ENCODE data around the gene LHFPL4. TPM values are rescaled to one million over a fixed set of nuclear protein-coding genes. Genes with fewer than 3 reads are reported as not detected.
"Not testable (repeated sequence)": the region's sequence is repeated elsewhere in the genome, so short reads cannot be mapped to it uniquely, and the experiment has no call there.

Gene LHFPL4
- not detected for total RNA-seq
- 0.02 TPM for polyA plus RNA-seq
- long read RNA-seq, donor 1, partial matches to known transcripts: 0 of 1 reads
- long read RNA-seq, donor 1, other reads (novel, unspliced or antisense): 1 of 1 reads
- long read RNA-seq, donor 2: 0 reads
- long read RNA-seq, donor 3: 0 reads
- long read RNA-seq, donor 4: 0 reads

DNA sequence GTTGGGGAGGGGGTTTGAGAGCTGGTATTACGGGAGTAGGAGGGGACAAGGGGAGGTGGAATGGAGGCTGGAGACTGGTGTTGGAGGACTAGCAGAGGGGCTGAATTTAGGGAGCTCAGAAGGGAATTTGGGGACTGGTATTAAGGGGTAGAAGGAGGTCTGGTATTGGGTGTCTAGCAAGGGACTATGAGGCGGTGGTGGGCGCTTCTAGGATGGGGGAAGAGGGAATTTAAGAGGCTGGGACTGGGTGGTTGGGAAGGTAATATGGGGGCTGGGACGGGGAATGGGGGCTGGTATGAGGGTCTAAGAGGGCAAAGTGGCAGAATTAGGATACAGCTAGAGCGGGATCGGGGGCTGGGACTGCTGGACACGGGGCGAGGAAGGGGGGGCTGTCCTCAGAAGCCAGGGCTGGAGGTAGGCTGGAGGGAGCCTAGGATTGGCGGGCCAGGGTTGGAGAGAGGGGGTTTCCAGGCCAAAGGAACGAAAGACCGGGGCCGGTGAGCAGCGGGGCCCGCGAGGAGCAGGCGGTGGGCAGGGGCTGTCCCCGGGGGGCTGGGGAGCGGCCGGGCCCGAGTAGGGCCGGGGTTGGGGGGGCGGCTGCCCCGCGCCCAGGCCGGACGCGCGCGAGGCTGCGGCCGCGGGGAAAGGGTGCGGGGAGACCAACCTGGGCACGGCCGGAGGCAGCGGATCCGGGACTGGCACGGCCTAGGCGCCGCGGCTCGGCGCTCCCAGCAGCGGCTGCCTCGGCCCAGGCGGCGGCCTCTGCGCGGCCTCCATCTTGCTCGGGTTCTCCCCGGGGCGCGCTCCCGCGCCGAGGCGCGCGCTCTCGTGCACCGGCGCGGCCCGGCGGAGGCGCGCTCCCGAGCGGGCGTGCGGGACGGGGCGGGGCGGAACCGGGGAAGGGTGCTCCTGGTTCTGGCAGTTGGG is at the start of gene LHFPL4:
Gene LHFPL4, minus strand, starts transcription at position 802 of the 927 bp plus-strand sequence. CDS start 1,143 bp downstream, outside the sequence.
- ATAC-seq (no peak), DNase-seq (no peak)
- Histone ChIP-seq H3K4me1 (ENCODE audit: control insufficient read depth, insufficient read depth, low read length) (no peaks in the 10 kb centered on the region), H3K27ac (ENCODE audit: low read length) (no peak within 1 kb of the TSS), H3K4me3 (ENCODE audit: low read length) (no peak within 1 kb of the TSS), H3K27me3 (ENCODE audit: control insufficient read depth, insufficient read depth) (no peaks in the 10 kb centered on the region), H3K9me3 (ENCODE audit: control insufficient read depth, low read length) (no peaks in the 10 kb centered on the region)
- intact Hi-C loops (cut with DNase I): no loop called here
- 2% methylated on average over 66 of the region's 75 CpGs for WGBS

- 81% methylated on average over 4 of the region's 4 CpGs for WGBS
- DNase-seq: no peak
Observed at GRCh38 chr3:9602620-9603019, 49.0 kb upstream of the LHFPL4 start.

DNA sequence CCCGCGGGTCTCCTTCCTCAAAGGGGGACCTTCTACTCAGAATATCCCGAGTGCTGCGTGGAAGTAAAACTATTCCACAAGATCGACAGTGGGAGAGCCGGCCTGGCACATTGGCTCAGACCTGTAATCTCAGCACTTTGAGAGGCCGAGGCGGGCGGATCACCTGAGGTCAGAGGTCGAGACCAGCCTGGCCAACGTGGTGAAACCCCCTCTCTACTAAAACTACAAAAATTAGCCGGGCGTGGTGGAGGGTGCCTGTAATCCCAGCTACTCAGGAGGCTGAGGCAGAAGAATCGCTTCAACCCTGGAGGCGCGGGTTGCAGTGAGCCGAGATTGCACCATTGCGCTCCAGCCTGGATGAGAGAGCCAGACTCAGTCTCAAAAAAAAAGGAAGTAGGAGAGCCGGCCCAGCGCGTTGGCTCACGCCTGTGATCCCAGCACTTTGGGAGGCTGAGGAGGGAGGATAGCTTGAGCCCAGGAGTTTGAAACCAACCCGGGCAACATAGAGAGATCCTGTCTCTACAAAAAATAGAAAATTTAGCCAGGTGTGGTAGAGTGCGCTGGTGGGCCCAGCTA is 47.5 kb upstream of the LHFPL4 start:
- H3K27ac ChIP-seq (ENCODE audit: low read length); intact Hi-C loops (cut with DNase I); DNase-seq; H3K9me3 ChIP-seq (ENCODE audit: control insufficient read depth, low read length); H3K4me3 ChIP-seq (ENCODE audit: low read length); H3K27me3 ChIP-seq (ENCODE audit: control insufficient read depth, insufficient read depth); ATAC-seq; H3K4me1 ChIP-seq (ENCODE audit: control insufficient read depth, insufficient read depth, low read length): not testable (repeated sequence)
- WGBS: 71% methylated on average over 24 of the region's 24 CpGs

More at GRCh38 chr3:9602620-9603019, 49.0 kb upstream of the LHFPL4 start:
- H3K9me3 ChIP-seq (ENCODE audit: control insufficient read depth, low read length): peaks cover 2% of the 10 kb centered on the region
- no peaks in the 10 kb centered on the region for H3K27me3 ChIP-seq (ENCODE audit: control insufficient read depth, insufficient read depth)
- no peak overlapping the region for H3K4me3 ChIP-seq (ENCODE audit: low read length)
- no peaks in the 10 kb centered on the region for H3K4me1 ChIP-seq (ENCODE audit: control insufficient read depth, insufficient read depth, low read length)
- intact Hi-C loops (cut with DNase I): no loop called here
- ATAC-seq: no peak
- H3K27ac ChIP-seq (ENCODE audit: low read length): no peak overlapping the region

GRCh38 chr3:9600597-9600996 is 47.0 kb upstream of the LHFPL4 start:
- Histone ChIP-seq H3K4me1 (ENCODE audit: control insufficient read depth, insufficient read depth, low read length) (no peaks in the 10 kb centered on the region), H3K9me3 (ENCODE audit: control insufficient read depth, low read length) (peaks cover 2% of the 10 kb centered on the region), H3K4me3 (ENCODE audit: low read length) (no peak overlapping the region), H3K27ac (ENCODE audit: low read length) (no peak overlapping the region), H3K27me3 (ENCODE audit: control insufficient read depth, insufficient read depth) (no peaks in the 10 kb centered on the region)
- intact Hi-C loops (cut with DNase I): no loop called here
- DNase-seq: peak; percentile 38 to 78 (median 72)
- peak; percentile 84 to 87 for ATAC-seq
- WGBS: 4% methylated on average over 42 of the region's 42 CpGs

DNA sequence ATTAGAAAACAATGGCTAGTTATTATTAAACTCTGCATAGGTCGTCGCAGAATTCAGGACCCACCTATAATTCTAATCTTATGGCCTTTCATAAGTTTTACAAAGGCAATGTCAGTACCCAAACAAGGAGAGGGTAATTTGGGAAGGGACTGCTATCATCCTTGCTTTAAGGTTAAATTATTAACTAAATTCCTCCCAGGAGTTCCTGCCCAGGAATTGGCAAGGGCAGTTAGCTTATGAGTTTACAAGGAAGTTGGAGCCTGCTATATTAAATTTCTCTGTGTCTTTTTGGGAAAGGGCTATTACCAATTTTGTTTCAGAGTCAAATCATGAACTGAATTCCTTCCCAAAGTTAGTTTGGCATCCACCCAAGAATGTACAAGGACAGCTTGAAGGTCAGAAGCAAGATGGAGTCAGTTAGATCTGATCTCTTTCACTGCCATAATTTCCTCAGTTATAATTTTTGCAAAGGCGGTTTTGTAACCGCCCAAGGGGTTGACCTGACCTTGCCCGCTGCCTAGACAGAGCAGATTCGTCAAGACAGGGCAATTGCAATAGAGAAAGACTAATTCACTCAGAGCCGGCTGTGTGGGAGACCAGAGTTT is 45.3 kb upstream of the LHFPL4 start:
- no peaks in the 10 kb centered on the region for H3K27me3 ChIP-seq (ENCODE audit: control insufficient read depth, insufficient read depth)

GRCh38 chr3:9595877-9596276 is 42.3 kb upstream of the LHFPL4 start:
- intact Hi-C loops (cut with DNase I): no loop called here
- ATAC-seq (no peak), DNase-seq (no peak)
- no peaks in the 10 kb centered on the region for H3K4me1 ChIP-seq (ENCODE audit: control insufficient read depth, insufficient read depth, low read length)
- H3K27ac ChIP-seq (ENCODE audit: low read length): no peak overlapping the region
- no peaks in the 10 kb centered on the region for H3K27me3 ChIP-seq (ENCODE audit: control insufficient read depth, insufficient read depth)
- peaks cover 2% of the 10 kb centered on the region for H3K9me3 ChIP-seq (ENCODE audit: control insufficient read depth, low read length)
- H3K4me3 ChIP-seq (ENCODE audit: low read length): no peak overlapping the region

More for the DNA sequence above, 45.3 kb upstream of the LHFPL4 start:
- no peaks in the 10 kb centered on the region for H3K4me1 ChIP-seq (ENCODE audit: control insufficient read depth, insufficient read depth, low read length)
- intact Hi-C loops (cut with DNase I): no loop called here
- WGBS: 84% methylated on average over 7 of the region's 7 CpGs
- peaks cover 2% of the 10 kb centered on the region for H3K9me3 ChIP-seq (ENCODE audit: control insufficient read depth, low read length)
- H3K4me3 ChIP-seq (ENCODE audit: low read length): no peak overlapping the region
- no peak for ATAC-seq
- H3K27ac ChIP-seq (ENCODE audit: low read length): no peak overlapping the region
- DNase-seq: no peak

GRCh38 chr3:9591781-9592180 is 38.2 kb upstream of the LHFPL4 start:
- H3K27ac ChIP-seq (ENCODE audit: low read length); H3K27me3 ChIP-seq (ENCODE audit: control insufficient read depth, insufficient read depth); ATAC-seq; H3K4me3 ChIP-seq (ENCODE audit: low read length); H3K4me1 ChIP-seq (ENCODE audit: control insufficient read depth, insufficient read depth, low read length); H3K9me3 ChIP-seq (ENCODE audit: control insufficient read depth, low read length); intact Hi-C loops (cut with DNase I): not testable (repeated sequence)
- 92% methylated on average over 28 of the region's 28 CpGs for WGBS
- DNase-seq: peak in 1 of 3 donors; percentile 51

GRCh38 chr3:9590282-9590791 is 36.7 kb upstream of the LHFPL4 start:
- intact Hi-C loops (cut with DNase I): no loop called here
- ATAC-seq (no peak), DNase-seq (no peak)
- Histone ChIP-seq H3K9me3 (ENCODE audit: control insufficient read depth, low read length) (no peaks in the 10 kb centered on the region), H3K4me3 (ENCODE audit: low read length) (no peak overlapping the region), H3K27ac (ENCODE audit: low read length) (no peak overlapping the region), H3K4me1 (ENCODE audit: control insufficient read depth, insufficient read depth, low read length) (no peaks in the 10 kb centered on the region), H3K27me3 (ENCODE audit: control insufficient read depth, insufficient read depth) (no peaks in the 10 kb centered on the region)
- 59% methylated on average over 8 of the region's 8 CpGs for WGBS

GRCh38 chr3:9583792-9584191 is 30.2 kb upstream of the LHFPL4 start:
- intact Hi-C loops (cut with DNase I): no loop called here
- WGBS: 82% methylated on average over 1 of the region's 1 CpG
- ATAC-seq: no peak
- Histone ChIP-seq H3K27ac (ENCODE audit: low read length) (no peak overlapping the region), H3K27me3 (ENCODE audit: control insufficient read depth, insufficient read depth) (no peaks in the 10 kb centered on the region), H3K4me1 (ENCODE audit: control insufficient read depth, insufficient read depth, low read length) (no peaks in the 10 kb centered on the region), H3K4me3 (ENCODE audit: low read length) (no peak overlapping the region), H3K9me3 (ENCODE audit: control insufficient read depth, low read length) (no peaks in the 10 kb centered on the region)
- DNase-seq: no peak

DNA sequence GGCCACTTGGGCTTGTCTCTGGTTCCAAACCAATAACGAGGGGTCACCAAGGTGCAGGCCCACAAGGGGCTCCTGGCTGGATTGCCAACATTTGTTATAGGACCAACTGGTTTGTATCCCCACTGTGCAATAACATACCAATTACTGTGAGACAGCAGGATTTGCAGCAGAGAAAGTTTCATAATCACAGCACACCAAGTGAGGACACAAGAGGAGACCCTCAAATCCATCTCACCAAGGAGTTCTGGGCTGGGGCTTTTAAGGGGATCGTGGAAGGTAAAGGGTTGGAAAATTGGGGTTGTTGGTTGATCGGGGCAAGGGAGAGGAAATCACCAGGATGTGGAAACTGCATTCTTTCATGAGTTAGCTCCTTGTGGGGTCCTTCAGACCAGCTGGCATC is 29.7 kb upstream of the LHFPL4 start:
- Histone ChIP-seq H3K27me3 (ENCODE audit: control insufficient read depth, insufficient read depth) (no peaks in the 10 kb centered on the region), H3K4me1 (ENCODE audit: control insufficient read depth, insufficient read depth, low read length) (no peaks in the 10 kb centered on the region), H3K27ac (ENCODE audit: low read length) (no peak overlapping the region), H3K4me3 (ENCODE audit: low read length) (no peak overlapping the region), H3K9me3 (ENCODE audit: control insufficient read depth, low read length) (no peaks in the 10 kb centered on the region)
- 78% methylated on average over 3 of the region's 3 CpGs for WGBS
- DNase-seq: no peak
- intact Hi-C loops (cut with DNase I): no loop called here
- ATAC-seq: no peak

DNA sequence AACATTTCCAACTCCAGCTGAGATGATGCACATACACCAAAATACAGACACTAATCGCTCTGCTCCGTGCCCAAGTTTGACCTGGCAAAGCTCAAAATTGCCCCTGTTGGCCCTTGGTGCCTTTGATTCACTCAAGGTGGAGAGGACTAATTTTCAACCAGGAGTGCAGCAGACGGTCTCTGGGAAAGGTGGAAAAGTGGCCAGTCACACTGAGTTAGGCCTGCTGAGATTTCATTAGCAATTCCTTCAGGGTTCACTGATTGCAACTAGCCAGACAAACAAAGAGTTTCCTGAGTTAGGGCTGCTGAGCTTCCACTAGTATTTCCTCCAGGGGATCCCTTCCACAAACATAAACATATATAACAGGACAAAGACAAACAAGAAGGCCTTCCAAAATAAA is 28.7 kb upstream of the LHFPL4 start:
- Histone ChIP-seq H3K4me1 (ENCODE audit: control insufficient read depth, insufficient read depth, low read length) (no peaks in the 10 kb centered on the region), H3K9me3 (ENCODE audit: control insufficient read depth, low read length) (no peaks in the 10 kb centered on the region), H3K27me3 (ENCODE audit: control insufficient read depth, insufficient read depth) (no peaks in the 10 kb centered on the region), H3K4me3 (ENCODE audit: low read length) (no peak overlapping the region), H3K27ac (ENCODE audit: low read length) (no peak overlapping the region)
- intact Hi-C loops (cut with DNase I): no loop called here
- 65% methylated on average over 3 of the region's 3 CpGs for WGBS
- DNase-seq (no peak), ATAC-seq (no peak)

All from right cardiac atrium (tissue), 5 donors.